ENCODE measurements around the gene NUDT4.

DNA sequence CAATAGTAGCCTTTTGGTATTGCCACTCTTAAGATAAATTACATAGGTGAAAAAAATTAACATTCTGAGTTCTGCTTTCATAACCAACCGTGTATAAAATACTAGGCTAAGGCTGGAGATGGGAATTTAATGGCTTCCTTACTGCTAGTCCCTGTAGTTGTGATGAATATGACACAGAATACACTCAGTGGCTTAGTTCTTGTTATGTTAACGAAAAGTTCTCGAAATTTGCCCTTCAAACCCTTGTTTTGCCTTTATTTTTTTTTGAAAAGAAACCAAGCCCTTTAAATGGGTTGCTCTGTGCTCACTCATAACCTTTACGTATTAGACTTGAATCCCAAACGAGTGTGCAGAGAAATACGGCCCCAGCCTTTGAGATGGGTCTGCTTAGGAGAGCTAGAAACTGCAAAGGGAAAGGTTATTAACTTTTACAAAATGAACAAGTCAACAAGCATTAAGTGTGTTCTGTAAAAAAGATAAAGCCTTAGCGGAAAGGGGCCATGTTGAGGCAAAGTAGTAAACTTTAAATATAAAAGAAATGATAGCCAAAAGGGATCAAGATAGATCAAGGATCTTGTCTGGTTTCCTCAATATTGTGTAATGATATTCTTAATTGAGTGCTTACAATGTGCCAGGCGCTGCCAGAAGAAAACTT, 1.7 kb downstream of the NUDT4 start:
- TF ChIP-seq, protein P1, sequence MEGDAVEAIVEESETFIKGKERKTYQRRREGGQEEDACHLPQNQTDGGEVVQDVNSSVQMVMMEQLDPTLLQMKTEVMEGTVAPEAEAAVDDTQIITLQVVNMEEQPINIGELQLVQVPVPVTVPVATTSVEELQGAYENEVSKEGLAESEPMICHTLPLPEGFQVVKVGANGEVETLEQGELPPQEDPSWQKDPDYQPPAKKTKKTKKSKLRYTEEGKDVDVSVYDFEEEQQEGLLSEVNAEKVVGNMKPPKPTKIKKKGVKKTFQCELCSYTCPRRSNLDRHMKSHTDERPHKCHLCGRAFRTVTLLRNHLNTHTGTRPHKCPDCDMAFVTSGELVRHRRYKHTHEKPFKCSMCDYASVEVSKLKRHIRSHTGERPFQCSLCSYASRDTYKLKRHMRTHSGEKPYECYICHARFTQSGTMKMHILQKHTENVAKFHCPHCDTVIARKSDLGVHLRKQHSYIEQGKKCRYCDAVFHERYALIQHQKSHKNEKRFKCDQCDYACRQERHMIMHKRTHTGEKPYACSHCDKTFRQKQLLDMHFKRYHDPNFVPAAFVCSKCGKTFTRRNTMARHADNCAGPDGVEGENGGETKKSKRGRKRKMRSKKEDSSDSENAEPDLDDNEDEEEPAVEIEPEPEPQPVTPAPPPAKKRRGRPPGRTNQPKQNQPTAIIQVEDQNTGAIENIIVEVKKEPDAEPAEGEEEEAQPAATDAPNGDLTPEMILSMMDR (IDR thresholded peaks at IDR 0.05) = no peak
- no peak for TF ChIP-seq POLR2A (IDR thresholded peaks at IDR 0.05)

Data from vagina (tissue), 2 donors.